Activated gamma-delta T cell (primary cell): Measurements from ENCODE around the gene SEZ6L.

Source experiments
- DNase-seq: peaks from one replicate; lab custom pipeline; 2025; lab: John Stamatoyannopoulos, UW

SEZ6L gene

GRCh38 chr22:26174280-26174679, 5.0 kb downstream of the SEZ6L start:
- no peak for DNase-seq

DNA sequence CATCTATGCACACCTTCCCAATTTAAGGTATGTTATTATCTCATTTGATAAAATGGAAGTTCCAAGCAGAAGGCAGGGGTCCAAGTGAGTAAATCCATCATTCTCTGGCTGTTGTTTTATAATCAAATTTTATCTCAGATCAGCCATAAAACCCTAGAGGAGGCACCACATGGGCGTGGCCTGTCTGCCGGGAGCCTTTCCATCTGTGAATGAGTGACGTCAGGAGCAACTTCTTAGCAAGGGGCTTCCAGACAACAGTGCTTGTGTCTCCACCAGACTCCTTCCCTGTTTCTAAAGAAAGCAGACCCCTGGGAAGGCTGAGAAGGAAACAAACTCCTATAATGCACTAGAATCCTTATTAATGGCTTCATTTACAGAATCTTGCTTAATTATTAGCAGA, 13.5 kb downstream of the SEZ6L start:
- DNase-seq, result no peak

DNA sequence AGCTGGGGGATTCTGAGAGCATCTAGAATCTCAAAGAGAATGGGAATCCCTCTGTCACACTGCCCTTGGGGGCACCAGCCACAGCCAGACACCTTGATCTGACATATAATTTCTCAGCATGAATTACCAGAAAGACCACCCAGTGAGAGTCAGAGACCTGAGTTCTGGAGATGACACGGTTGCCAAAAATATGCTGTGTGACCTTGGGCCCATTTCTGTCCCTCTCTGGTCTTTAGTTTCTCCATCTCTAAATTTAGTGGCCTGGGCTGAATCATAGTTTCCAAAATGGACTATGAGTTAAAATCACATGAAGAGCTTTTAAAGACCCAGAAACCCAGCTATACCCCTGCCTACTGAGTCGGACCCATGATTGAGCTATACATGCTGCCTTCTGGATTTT, 15.9 kb downstream of the SEZ6L start:
- DNase-seq, result no peak

- no peak for DNase-seq
Observed at GRCh38 chr22:26188341-26188740, 19.1 kb downstream of the SEZ6L start.

DNA sequence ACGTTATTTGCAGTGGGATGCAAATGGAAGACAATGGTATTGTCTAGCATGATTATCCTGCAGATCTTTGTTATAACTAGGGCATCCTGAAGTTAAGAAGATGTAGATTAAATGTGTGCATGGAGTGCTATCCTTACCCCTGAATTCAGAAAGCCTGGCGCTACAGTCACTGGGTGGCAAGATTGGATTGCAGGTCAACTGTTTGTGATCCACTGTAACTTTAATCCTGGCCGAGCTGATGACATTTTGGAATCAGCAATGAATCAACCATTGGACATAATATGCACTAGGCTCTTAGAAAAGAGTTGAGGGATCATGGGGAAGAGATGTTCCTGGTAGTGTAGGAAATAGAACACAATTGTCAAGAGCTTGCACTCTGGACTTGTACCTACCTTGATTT, 25.1 kb downstream of the SEZ6L start:
- no peak for DNase-seq

GRCh38 chr22:26194877-26195276, 25.6 kb downstream of the SEZ6L start:
- DNase-seq, result no peak

GRCh38 chr22:26196657-26197056, 27.4 kb downstream of the SEZ6L start:
- no peak for DNase-seq

DNA sequence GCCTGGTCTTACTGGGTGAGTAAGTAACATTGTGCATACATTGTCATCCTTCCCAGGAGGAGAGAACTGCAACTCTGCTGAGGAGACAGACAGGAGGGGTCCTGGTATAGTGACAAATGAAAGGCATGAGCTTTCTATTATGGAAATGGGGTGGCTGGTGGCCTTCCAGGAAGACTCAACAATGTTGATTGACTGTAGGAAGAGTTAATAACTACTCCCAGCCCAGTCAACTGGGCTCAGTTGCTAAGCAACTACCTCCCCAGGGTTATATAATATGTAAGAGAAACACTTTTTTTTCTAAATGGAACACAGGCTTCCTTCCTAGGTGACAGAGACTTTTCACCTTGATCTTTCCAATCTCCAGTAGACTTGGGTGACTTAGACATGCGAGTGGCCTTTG, 28.2 kb downstream of the SEZ6L start:
- DNase-seq, result no peak

DNA sequence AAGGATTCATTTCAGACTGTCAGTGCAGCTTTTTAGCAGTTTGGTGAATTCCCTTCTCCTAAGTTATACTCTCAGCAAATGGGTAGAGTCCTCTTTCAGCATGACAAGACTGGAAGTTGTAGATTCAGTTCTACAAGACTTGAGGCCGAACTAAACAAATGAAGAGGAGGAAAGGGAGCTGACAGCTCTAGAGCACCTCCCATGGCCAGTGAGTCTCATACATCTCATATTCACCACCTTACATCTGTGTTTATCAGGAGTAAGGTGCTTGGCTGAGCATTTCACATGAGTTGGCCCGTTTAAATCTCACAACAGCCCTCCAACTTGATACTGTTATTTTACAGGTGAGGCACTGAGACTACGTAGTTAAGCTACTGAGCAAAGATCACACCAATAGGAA, 30.4 kb downstream of the SEZ6L start:
- DNase-seq, result no peak

DNA sequence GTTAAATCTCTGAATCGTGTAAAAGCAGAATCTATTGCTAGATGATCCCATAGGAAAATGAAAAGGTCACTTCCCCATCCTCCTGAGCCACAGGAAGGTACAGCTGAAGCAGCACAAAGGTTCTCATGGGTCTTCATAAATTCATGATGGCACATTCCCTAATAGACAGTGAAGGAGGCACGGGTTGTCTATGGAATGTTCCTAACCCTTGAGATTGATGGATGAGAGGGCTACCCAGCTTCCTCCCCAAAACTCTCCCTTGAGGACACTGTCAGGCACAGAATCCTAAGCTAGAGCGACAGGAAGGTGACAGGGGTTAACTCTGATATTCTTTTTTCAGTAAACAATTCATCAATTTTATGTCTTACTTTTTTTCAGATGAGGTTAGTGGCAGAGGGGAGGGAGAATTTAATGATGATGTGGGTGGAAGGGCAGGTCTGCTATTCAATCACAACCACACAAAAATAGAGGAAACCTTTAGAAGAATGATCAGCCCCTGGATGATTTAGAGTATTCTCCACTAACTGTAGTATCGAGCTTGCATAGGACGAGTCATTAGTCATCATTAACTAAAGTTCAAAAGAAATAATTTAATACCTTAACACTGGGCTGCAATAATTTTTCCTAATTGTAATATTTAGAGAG, 33.1 kb downstream of the SEZ6L start:
- DNase-seq, result no peak

- no peak for DNase-seq
Observed at GRCh38 chr22:26205494-26205893, 36.2 kb downstream of the SEZ6L start.

GRCh38 chr22:26210334-26210733, 41.1 kb downstream of the SEZ6L start:
- no peak for DNase-seq

DNA sequence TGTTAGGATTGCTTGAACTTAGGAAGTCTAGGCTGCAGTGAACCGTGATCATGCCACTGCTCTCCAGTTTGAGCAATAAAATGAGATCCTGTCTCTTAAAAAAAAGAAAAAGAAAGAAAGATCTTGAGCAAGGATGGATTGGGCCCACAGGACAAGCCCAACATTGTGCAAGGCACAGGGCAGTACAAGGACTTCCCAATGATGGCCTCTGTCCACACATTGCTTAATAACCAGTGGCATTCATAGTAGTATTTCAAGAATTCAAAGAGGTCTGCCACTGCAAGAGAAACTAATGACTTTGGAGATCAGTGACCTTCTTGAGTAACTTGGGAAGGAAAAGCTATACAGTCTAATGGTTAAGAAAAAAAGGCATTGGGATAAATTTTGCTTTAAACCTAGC, 44.6 kb downstream of the SEZ6L start:
- DNase-seq, result no peak

DNA sequence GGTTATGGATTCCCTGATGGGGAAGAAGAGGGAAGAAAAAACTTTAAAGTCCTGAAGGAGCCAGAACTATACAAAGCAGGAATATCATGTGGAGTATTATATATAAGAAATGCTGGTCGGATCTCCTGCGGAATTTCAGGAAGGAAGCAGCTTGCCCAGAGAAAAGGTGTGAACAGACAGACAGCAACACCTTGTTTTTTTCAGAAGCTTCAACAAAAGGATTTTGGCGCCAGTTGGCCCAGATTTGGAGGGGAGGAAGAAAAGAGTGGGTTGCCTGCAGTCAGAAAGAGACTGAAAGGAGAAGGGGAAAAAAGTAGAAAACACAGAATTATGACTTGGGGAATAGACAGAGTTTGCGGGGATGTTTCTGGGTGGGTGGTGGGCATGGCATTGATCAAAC, 45.2 kb downstream of the SEZ6L start:
- no peak for DNase-seq

DNA sequence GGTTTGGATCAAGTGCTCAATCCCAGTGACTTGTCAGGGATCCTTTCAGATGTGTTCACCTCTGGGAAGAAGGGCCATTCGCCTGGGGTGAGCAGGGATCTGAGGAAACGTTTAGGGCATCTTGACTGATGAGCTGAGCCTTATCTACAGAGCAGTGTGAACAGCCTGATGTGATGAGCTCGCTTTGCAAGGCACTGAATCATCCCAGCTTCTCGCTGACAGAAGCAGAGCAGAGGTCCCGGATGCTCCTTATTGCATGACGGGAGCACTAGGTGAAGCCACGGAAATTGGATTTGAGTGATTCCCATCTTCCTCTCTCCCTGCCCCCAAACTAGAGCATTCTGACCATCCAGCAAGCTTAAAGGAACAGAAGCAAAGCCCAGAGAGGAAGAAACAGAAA, 46.5 kb downstream of the SEZ6L start:
- no peak for DNase-seq

GRCh38 chr22:26225207-26225606, 55.9 kb downstream of the SEZ6L start:
- no peak for DNase-seq

DNA sequence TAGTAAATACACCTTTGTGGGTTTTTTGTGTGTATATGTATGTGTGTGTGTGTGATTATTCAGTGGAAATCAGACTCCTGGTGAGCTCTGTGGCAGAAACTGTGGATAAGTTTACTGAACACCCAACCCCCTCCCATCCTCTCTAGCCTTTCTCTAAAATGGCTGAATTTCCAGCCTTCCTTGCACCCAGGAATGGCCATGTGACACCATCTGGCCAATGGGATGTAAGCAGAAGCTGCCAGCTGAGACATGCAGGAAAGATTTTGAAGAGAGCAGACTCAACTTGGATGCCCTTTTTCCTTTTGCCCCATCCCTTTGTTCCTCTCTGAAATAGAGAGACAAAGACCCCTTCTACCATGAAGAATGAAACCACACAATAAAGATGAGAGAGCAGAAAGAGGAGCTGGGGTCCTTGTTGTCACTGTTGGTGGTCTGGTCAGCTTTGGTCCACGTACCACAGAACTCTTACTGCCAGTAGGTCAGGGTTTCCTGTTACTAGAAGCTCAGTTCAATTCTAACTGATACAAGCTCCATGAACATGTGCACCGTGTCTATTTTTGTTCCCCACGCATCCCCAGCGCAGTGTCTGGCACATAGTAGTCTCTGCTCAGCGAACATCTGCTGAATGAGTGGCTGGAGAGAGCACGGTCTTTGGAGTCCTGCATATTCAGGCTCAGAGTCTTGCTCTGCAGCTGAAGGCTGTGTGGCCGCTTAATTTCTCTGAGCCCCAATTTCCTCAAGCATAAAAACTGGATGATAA, 57.5 kb downstream of the SEZ6L start:
- DNase-seq, result no peak

DNA sequence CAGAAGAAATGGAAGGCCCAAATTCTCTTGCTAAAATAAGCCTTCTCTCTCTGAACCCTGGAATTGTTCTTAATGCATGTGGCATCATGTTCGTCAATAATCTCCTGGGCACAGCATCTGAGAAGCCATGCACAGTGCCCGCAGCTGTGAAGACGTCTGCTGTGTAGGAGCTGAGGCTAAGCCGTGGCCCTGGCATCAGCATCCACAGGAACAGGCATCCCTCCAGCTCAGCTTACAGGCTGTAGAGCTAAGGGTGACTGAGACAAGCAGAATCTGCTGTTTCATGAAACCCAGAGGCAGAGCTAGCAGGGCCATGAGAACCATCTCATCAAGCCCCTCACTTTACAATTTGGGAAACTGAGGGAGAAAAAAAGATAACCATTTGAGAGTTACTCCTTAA, 60.6 kb downstream of the SEZ6L start:
- no peak for DNase-seq

DNA sequence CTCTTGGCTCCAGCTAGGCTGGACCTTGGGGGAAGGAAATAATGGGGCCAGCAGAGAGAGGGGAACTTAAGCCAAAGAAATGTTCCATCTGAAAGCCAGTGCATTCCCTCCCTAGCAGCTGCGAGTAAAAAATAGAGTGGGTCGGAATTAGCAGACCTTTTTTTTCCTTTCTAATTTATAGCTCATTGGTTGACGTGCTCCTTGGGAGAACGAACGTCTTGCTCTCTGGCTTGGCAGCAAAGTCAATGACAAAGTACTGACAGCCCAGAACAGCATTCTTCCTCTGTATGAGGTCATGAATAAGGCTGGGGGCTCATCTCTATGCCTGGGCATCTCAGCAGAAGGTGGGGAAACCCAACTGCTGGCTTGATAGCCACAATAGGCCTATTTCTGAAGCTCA, 65.0 kb downstream of the SEZ6L start:
- no peak for DNase-seq

DNA sequence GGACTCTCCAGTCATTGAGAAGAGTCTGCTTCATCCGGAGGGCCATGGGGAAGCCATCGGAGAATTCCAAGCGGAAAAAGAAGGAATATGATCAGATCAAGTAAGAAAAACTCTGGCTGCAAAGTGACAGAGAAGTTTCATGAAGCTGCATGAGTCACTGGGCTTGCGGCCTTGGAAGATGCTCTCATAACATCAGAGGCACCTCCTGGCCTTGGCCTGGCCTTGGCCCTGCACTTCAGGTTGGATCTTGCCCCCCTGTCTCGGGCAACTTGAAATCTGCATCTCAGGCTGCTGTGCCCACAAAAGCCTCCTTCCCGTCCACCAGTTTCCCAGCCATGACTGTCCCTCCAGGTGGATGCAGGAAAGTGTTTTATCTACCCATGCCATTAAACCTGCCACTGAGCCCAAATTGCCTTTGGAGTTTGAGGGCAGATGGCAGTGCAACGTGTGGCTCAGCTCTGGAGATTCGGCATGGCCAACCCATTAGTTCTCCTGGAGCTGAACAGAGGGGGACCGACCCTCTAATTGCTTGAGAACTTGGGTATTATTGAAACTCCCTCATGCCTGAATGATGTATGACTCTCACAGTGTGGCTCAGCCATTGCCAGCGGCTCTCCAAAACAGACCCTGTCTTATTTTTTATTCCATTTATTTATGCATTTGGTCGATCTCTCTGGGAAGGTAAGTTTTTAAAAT, 66.7 kb downstream of the SEZ6L start:
- DNase-seq, result no peak

- no peak for DNase-seq
Observed at GRCh38 chr22:26236991-26237390, 67.7 kb downstream of the SEZ6L start.

GRCh38 chr22:26238596-26238995, 69.3 kb downstream of the SEZ6L start:
- no peak for DNase-seq

DNA sequence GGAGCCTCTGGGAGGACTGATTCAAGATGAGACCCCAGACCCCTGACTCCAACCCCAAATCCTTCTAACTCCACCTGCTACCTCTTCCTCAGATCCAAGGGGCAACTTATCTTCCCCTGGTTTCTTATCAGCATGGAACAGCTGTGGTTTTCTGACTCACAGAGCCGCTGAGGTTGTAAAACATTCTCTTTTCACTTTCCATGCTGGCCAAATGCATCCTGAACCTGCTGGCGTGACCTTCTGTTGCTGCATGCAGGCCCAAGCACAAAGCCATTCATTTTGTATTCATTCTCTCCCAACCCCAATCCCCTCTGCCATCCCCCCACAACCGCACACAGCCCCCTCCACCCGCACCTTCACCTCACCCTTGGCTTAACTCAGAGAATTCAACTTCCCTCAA, 70.3 kb downstream of the SEZ6L start:
- no peak for DNase-seq
